Left lung (tissue), 10 donors: Measurements from ENCODE around the gene RAP1GAP. TPM values are rescaled to one million over a fixed set of nuclear protein-coding genes. Genes with fewer than 3 reads are reported as not detected.
A peak's percentile ranks its signal among the peaks of the same experiment; 100 is the strongest.

ENCODE experiments used
- ATAC-seq: fragments of 200-7000 bp; cut with Tn5 transposase; one replicate; pipeline ENCODE4 v1.9.1; 2020; ENCODE audit warnings: moderate library complexity
- DNase-seq, 4 donors: peaks; one replicate each; pipeline ENCODE4 v3.0.0-alpha.2; 2013 to 2020
- H3K27ac ChIP-seq, 2 donors: fragments of 200-600 bp; sonication (generic) in 1 of 2; one replicate each; pipeline versions ENCODE4 v1.5.0 to v1.8.0; 2020 to 2021
- H3K27me3 ChIP-seq, 2 donors: fragments of 200-600 bp; sonication (generic) in 1 of 2; one replicate each; pipeline versions ENCODE4 v1.5.0 to v1.8.0; 2020 to 2021
- H3K36me3 ChIP-seq, 2 donors: fragments of 200-600 bp; sonication (generic) in 1 of 2; one replicate each; pipeline versions ENCODE4 v1.5.0 to v1.8.0; 2020 to 2021
- H3K4me1 ChIP-seq, 2 donors: fragments of 200-600 bp; one replicate each; pipeline ENCODE4 v1.8.0; 2021
- H3K4me3 ChIP-seq, 2 donors: fragments of 200-600 bp; sonication (generic) in 1 of 2; one replicate each; pipeline versions ENCODE4 v1.5.0 to v1.8.0; 2020 to 2021; ENCODE audit warnings: mild to moderate bottlenecking in 1 of 2
- H3K9me3 ChIP-seq, 2 donors: fragments of 200-600 bp; sonication (generic) in 1 of 2; one replicate each; pipeline versions ENCODE4 v1.5.0 to v1.8.0; 2020 to 2021
- CTCF ChIP-seq, 2 donors: fragments of 200-600 bp; sonication (generic) in 1 of 2; IDR thresholded peaks; one replicate each; pipeline versions ENCODE4 v1.5.0 to v1.8.0; 2021; ENCODE audit warnings: antibody characterized with exemption in 2 of 2
- intact Hi-C, 2 donors: fragments of 100-400 bp; cut with DNase I; formaldehyde crosslinking; loops; one replicate each; pipeline versions ENCODE4 v1.11.2 to v1.14.2; 2022
- polyA plus RNA-seq, 6 donors: library from polyadenylated mRNA; unstranded; fragments of 120-200 nt; gene quantifications; one replicate each; pipeline ENCODE4 v1.2.1, GENCODE V29; 2013; ENCODE audit not compliant: insufficient read length in 6 of 6
- total RNA-seq, 2 donors: library from RNA; stranded (reverse); fragmentation: NEBNext Ultra II Directional; extraction: Animal tissue kit (Norgen Biotek cat#: 25700); gene quantifications; one replicate each; pipeline ENCODE4 v1.2.1, GENCODE V29; 2021
- donor health status: DM: no; HTN: yes; CAD: no.
- donor health status: DM: no; HTN: no; CAD: no.

RAP1GAP gene
- total and polyA plus RNA-seq, 8 donors: 20.7 to 59.3 (median 45.2) TPM

- ATAC-seq (no peak), DNase-seq (no peak)
- intact Hi-C loops: no loop called here
- no peak for TF ChIP-seq CTCF (IDR thresholded peaks at IDR 0.05)
- Histone ChIP-seq H3K36me3 (peaks cover 0 to 9% of the 10 kb centered on the region in 2 donors), H3K4me3 (no peak overlapping the region), H3K27ac (peak overlapping the region in 1 of 2 donors; percentile 48), H3K4me1 (peaks cover 8 to 35% of the 10 kb centered on the region in 2 donors), H3K9me3 (no peaks in the 10 kb centered on the region), H3K27me3 (peaks cover 17 to 35% of the 10 kb centered on the region in 2 donors)
These were observed 3.5 kb upstream of the RAP1GAP start for GRCh38 chr1:21672478-21673276.

GRCh38 chr1:21671915-21672314 lies 2.8 kb upstream of the RAP1GAP start:
- H3K27me3 ChIP-seq: peaks cover 17 to 43% of the 10 kb centered on the region in 2 donors
- no peak overlapping the region for H3K27ac ChIP-seq
- intact Hi-C loops: no loop called here
- TF ChIP-seq CTCF (IDR thresholded peaks at IDR 0.05): no peak
- peaks cover 0 to 1% of the 10 kb centered on the region in 2 donors for H3K36me3 ChIP-seq
- H3K4me1 ChIP-seq: peaks cover 8 to 35% of the 10 kb centered on the region in 2 donors
- H3K9me3 ChIP-seq: no peaks in the 10 kb centered on the region
- no peak for DNase-seq
- no peak for ATAC-seq
- no peak overlapping the region for H3K4me3 ChIP-seq

GRCh38 chr1:21670956-21671902 lies 2.1 kb upstream of the RAP1GAP start:
- no peak for ATAC-seq
- DNase-seq: no peak
- no peaks in the 10 kb centered on the region for H3K36me3 ChIP-seq
- H3K27me3 ChIP-seq: peaks cover 17 to 50% of the 10 kb centered on the region in 2 donors
- intact Hi-C loops: no loop called here
- no peak overlapping the region for H3K4me3 ChIP-seq
- H3K27ac ChIP-seq: no peak overlapping the region
- H3K9me3 ChIP-seq: no peaks in the 10 kb centered on the region
- TF ChIP-seq CTCF (IDR thresholded peaks at IDR 0.05): no peak
- peaks cover 8 to 36% of the 10 kb centered on the region in 2 donors for H3K4me1 ChIP-seq

GRCh38 chr1:21670059-21670881 lies 1.1 kb upstream of the RAP1GAP start:
- intact Hi-C loops: no loop called here
- DNase-seq: no peak
- H3K4me1 ChIP-seq: peaks cover 8 to 43% of the 10 kb centered on the region in 2 donors
- H3K4me3 ChIP-seq: peak overlapping the region in 1 of 2 donors; percentile 24
- peaks cover 17 to 59% of the 10 kb centered on the region in 2 donors for H3K27me3 ChIP-seq
- H3K9me3 ChIP-seq: no peaks in the 10 kb centered on the region
- H3K36me3 ChIP-seq: no peaks in the 10 kb centered on the region
- TF ChIP-seq CTCF (IDR thresholded peaks at IDR 0.05): no peak
- no peak overlapping the region for H3K27ac ChIP-seq
- ATAC-seq: no peak
